CD4-positive, alpha-beta T cell treated with Interleukin-4 for 1 hour (primary cell): Measurements from ENCODE around the gene CMTM2.

Source experiments
- DNase-seq, 2 donors: peaks; one replicate each; pipeline ENCODE4 v3.0.0-alpha.2; 2020 to 2022

CMTM2 gene, protein sequence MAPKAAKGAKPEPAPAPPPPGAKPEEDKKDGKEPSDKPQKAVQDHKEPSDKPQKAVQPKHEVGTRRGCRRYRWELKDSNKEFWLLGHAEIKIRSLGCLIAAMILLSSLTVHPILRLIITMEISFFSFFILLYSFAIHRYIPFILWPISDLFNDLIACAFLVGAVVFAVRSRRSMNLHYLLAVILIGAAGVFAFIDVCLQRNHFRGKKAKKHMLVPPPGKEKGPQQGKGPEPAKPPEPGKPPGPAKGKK

DNA sequence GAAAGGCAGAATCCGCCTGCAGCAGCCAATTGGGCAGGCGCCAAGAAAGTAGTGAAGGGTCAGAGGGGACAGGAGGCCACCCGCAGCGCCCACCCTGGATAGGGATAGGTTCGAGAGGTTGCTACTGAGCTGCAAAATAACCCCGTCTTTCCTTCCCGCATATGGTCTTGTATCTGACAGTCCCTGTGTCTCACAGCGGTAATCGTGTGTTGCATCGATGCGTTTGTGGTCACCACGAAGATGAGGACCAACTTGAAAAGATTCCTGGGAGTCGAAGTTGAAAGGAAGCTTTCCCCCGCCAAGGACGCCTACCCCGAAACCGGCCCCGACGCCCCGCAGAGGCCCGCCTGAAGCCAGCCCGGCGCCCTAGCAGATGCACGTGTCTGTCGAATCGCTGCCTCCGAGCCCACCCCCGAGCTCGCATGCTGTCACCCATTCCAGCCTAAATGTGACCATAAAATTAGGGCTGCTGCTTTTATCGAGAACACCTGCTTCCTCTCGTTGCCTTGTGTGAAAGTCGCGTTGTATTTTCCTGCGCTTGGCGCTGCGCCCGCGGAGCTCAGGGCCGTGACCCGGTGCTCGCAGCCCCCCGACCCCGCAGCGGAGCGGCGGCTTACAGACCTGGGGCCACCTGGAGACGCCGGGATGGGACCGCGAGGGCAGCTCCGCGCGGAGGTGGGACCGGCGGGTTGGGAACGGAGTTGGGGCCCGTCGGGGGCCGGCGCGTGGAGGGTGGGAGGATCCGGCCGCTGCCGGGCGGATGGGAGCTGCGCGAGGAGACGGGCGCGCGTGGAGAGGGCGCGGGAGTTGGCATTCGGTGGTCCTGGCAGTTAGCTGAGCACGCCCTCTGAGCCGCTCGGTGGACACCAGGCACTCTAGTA is at the start of gene CMTM2:
CMTM2 (plus strand) TSS at position 813 of the 881 bp plus-strand sequence. CDS start 145 bp downstream, outside the sequence.
- DNase-seq, result no peak

DNA sequence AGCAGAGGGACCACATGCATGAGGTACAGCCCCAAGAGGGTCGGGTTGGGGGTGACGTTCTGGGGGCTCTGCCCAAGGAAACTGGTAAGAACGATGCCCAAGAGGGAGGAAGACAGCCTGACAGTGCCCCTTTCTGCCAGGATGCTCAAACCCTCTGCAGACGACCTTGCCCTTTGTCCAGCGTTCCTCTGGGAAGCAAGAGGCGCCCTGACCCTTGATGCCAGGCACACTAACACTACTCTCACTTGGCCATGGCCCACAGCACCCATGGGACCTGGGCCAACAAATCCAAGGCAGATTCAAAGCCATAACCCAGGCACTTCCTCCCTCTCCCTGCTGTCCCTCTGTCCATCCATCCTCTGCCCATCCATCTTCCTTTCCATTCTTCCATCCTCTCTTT is 49.8 kb upstream of the CMTM2 start:
- DNase-seq, result no peak

DNA sequence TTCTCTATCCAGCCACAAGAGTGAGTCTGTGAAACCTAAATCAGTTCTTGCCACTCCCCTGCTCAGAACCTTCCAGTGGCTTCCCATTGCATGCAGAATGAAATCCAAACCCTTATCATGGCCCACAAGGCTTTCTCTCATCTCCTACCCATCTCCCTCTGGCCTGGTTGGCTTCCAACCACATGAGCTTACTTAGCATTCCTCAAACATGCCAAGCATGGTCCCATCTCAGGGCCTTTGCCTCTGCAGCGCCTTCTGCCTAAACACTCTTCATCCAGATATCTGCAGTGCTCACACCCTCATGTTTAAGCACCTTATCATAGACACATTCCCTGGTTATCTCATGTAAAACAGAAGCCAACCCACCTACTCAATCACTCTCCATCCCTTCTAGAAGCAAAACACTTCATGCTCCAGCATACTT is 44.9 kb upstream of the CMTM2 start:
- no peak for DNase-seq

DNA sequence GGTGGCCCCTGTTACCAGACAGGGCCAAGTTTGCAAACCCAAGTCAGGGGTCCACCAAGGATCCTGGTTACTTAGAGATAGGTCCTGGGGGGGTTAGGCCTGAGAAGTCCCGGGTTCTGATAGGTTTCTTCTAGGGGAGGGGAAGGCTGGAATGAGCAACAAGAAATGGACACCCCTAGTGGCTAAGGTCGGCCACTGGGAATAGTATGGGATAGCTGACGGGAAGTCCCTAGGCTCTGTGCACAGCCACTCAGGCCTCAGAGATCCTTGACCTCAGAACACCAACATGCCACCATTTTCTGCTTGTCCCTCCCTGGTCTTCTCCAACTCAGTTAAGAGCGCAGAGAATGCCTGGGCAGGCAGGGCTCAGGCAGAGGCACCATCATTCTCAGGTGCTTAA is 42.7 kb upstream of the CMTM2 start:
- no peak for DNase-seq

DNA sequence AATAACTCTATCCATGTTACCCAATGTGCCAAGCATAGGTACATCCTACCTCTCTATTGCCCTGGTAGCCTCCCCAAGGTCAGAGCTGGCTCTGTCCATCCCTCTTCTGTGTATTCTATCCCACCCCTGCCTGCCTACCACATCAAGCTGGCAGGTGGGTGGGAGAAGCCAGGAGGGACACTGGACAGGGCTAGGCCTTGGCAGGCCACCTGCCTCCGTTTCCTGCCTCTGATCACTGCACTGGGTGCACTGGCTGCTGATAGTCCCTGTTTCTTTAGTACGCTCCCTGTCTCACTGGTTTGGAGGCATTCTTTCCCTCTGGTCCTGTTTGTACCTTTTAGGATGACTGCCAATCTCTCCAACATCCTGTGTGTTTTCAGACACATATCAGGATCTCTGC is 42.0 kb upstream of the CMTM2 start:
- DNase-seq, result no peak

DNA sequence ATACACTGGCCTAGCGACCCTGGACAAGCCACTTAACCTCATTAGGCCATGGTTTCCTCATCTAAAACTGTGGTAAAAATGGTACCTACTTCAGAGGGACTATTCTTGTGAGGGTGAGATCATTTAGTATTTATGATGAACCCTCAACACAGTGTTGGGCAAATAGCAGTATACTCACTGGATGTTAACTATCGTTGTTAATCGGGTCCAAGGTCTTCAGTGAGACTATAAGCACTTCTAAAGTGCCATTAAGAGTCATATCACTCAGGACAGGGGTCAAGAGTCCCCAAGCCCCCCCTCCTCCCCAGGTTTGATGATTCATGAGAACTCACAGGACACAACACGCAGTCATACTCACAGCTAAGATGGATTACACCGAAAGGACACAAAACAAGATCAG is 40.4 kb upstream of the CMTM2 start:
- DNase-seq, result no peak

DNA sequence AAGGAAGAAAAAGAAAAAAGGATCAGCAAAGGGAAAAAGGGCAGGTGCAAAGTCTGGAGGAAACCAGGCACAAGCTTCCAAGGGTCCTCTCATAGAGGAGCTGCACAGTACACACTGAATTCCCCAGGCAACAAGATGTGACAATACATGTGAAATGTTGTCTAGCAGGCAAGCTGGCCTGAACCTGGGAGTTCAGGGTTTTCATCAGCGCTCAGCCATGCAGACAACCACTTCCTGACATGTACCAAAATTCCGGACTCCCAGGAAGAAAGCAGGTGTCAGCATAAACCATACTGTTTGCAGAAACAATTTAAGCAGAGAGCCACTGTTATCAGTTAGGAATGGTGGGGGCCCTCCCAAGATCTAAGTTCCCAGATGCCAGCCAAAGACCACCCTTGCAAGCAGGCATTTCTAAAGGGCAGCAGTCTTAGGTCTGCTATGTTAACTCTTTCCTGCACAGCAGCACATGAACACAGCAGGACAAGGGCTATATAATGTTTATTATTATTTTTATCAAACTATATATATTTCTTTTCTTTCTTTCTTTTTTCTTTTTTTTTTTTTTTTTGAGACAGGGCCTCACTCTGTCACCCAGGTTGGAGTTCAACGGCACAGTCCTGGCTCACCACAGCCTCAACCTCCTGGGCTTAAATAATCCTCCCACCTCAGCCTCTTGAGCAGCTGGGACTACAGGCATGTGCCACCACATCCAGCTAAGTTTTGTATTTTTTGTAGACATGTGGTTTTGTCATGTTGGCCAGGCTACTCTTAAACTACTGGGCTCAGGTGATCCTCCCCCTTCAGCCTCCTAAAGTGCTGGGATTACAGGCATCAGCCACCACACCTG is 39.4 kb upstream of the CMTM2 start:
- DNase-seq, result peak in 1 of 2 donors; percentile 29

DNA sequence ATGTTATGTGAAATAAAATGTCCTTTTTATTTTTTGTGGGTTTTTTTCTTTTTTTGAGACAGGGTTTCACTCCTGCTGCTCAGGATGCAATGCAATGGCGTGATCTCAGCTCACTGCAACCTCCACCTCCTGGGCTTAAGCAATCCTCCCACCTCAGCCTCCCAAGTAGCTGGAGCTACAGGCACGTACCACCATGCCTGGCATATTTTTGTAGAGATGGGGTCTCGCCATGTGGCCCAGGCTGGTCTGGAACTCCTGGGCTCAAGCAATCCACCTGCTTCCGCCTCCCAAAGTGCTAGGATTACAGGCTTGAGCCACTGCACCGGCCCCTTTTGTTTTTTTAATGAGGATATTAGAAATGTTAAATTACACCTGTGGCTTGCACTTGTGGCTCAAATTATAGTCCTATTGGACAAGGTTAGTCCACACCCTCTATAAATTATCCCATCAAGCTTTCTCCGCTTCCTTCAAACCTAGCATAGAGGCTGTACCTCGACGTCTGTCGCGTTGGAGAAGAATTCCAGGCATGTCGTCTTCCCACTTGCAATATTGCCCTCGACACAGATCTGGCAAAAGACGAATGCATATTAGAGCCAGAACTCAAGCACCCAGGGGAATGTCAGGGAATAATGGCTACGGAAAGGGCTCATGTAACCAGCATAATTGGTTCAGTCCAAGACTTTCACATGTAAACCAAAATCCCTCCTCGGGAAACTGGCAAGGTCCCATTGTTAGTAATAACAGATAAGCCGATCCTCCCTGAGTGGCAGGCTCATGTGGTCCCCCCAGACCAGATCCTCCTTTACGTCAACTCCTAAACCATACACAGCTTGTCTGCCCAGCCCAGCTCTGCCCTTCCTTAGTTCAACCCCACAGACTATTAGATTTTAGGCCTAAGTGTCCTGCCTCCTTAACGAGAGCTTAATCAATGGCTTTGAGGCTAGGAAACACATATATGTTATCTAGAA is 37.6 kb upstream of the CMTM2 start:
- DNase-seq, result no peak

DNA sequence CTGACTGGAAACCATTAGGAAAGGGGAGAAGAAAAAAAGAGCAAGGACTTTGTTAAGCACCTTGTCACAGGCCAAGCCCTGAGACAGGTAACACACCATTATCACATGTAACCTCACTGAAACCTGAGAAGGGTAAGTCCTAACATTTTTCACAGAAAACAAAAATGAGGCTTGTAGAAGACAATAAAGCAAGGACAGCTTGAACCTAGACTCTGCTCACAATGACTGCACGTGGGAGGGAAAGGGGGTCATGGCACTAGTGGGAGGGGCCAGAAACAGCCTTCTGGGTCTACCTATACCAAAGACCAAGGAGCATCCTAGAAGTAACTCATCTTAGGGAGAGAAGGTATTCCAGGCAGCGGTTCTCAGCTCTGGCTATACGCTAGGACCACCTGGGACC is 36.9 kb upstream of the CMTM2 start:
- DNase-seq, result no peak

DNA sequence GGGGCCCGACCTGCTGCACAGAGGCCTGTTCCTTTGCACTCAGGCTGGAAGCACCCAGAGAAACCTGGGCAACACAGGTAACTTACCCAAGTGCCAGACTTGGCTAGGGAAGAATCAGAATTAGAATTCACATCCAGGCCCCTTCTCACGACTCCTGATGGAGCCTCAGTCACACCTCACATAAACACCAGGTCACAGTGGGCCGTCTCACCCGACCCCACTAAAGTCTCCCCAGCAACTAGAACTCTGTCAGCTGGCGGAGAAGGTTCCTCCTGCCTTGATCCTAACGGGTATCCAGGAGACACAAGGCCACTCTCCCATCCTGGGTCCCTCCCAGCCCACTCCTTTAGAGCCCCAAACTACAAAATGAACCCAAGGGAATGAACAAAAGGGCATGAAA is 35.7 kb upstream of the CMTM2 start:
- DNase-seq, result no peak

DNA sequence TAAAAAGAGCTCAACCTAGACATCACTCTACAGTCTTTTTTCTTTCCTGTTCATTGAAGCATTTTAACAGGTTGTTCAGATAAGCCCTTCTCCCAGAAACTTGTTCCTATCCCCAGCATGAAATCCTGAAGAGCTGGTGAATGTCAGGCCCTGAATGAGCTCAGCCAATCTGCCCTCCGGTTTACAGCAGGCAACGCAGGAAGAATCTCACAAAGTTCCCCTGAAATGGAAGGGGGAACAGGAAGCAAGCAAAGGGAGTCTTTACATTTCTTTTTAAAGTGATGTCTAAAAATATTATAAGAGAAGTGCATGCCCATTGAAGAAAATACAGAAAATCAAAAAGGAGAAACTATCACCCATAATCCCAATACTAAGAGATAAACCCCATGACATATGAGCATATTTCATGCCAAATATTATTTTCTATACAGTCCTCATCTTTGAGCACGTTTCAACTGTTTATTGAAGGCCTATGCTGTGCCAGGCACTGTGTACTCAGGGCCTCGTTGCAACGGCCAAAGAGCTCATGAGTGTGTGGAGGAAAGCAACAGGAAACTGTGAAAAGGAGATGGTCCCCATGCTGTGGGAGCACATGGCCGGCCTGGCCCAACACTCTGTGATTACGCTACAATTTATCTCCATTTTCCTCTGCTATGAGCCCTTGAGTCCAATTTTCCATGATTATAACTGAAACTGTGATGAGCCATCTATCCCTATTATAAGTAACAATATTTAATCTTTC is 35.1 kb upstream of the CMTM2 start:
- DNase-seq, result no peak

DNA sequence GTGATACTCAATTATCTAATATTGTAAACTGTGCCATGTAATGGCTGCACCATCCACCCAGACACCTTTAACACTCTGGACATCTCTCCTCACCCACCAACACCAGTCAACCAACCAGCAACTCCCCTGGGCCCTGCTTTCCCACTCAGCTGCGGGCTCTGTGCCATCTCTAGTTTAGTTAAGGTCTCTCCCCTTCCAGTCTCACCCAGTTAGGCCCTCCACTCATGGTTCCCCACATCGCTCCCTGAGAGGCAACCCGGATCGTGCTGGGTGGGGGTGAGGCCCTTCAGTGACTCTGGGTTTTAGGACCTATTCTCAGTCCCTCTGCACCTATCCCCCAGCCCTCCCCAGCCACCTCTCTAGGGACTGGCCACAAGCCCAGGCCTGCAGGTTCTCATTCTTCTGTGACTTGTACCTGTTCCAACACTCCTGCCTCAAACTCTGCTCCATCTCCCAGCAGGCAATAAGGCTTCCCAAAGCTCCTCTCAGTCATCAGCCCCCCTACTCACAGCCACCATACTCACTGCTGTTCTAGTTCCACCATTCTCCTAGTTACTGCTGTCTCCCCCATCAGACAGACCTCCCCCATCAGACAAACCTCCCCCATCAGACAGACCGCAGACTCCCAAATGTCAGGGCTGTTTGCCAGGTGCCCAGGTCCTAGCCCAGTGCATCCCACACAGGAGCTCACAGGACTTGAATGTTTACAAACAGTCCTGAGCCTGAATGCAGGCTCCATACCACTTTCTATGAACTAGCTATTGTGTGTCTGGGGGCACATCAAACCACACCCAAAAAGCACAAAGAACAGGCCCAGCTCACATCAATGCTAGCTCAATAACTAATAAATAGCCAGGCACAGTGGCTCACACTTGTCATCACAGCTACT is 31.9 kb upstream of the CMTM2 start:
- no peak for DNase-seq

DNA sequence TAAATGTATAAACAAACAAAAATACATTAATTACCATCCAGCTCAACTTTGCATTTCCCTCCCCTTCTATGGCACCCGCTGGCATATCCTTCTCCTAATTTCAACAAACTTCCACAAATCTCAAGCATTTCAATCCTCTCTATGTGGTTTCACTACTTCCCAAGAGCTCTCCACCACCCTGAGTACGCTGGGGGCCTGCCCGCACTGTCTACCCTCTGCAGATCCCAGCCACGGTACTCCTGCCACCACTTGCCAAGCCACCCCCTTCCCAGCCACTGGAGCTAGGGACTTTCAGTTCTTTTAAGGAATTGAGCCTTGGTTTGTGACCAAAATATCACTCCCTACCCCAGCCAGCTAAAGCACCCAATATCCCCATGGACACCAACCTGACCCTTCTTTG is 31.2 kb upstream of the CMTM2 start:
- DNase-seq, result no peak

DNA sequence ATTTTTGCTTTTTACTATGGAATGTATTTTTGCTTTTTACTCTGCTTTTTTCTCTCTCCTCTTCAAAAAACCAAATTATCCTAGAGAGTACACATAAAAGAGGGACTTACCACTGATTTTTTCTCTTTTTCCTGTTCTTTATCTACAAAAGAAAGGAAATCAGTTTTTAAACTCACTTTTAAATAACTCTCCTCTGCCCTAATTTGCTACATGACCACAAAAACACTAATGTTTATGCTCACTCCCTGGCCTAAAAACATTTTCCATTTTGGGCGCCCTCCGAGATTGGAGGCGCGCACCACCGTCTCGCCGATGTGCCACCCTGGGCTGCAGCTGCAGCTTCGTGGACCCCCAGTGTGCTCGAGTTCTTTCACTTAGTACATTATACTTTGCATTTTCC is 30.4 kb upstream of the CMTM2 start:
- no peak for DNase-seq

DNA sequence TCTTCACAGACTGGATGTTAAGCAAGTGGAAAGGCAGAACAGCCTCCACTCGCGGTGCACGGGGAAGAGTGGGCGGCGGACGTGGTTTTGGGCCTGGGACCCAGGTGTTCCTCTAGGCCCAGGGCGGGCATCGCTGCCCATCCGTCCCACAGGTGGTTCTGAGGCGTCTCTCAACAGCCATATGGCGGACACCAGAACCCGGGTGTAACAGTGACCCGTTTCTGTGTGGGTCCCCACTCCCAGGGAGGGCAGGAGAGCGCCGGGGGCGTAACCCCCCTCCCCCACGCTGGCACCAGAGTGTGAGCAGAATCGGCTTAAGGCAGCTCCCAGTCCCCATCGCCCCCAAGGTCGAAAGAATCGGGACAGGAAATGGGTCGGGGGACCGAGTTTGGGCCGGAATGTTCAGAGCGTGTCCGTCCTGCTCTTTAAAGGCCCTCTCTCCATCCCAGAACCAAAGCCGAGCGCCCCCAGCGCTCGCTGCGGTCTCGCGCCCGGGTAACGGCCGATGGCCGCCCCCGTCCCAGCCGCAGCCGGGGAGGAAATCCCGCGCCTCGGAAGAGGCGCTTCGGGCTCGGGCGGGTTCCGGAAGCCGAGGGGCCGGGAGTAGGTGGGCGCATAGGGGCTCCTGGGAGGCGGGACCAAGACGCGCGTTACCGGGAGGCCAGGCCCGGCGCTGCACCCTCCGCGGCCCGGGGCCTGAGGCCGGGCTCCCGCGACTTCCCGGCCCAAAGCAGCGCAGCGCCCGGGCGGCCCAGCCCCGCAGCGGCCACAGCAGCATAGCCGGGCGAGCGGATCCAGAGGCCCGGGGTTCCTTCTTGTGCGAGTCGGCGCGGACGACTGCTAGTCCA is 29.8 kb upstream of the CMTM2 start, which contains the start of gene TK2:
TK2 (minus strand) TSS at position 839 of the 848 bp plus-strand sequence; CDS start at position 778, 61 bp downstream.
- peak; percentile 40 to 50 for DNase-seq

DNA sequence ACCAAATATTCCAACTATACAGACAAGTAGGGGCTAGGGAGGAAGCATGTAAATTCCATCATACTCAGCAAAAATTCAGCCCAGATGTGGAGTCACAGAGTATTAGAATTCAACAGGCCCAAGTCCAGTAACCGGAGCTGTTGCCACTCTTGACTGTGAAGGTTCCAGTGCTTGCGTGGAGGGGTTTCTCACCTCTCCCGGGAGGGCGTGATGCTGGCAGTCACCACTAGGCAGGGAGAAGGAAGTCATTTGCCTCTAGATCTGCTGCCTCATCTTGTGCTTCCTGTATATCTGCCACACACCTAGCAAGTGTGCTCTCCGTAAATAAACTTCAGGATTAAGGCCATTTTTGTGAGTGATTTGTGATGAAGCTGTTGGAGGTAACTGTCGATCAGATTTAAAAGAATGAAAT is 27.9 kb upstream of the CMTM2 start:
- peak; percentile 69 to 71 for DNase-seq

DNA sequence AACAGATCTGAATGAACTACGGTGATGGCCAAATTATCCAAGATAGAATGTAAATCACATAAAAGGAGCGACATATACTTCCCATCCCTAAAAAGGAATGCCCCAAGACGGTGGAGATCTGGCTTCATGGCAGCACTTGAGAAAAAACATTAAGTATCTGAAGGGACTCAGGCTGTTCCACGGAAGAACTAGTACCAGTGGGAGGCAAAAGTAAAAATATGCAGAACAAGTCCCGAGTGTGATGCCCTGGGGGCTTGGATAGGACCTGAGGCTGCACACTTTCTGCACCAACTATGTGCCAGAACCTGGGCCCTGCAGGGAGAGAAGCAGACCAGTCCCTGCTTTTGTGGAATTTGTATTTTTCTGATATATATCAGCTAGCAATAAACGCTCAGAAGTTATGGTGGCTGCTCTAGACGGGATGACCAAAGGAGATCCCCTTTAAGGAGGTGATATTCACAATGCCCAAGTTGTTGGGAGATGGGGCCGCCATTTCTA is 27.4 kb upstream of the CMTM2 start:
- DNase-seq, result no peak

DNA sequence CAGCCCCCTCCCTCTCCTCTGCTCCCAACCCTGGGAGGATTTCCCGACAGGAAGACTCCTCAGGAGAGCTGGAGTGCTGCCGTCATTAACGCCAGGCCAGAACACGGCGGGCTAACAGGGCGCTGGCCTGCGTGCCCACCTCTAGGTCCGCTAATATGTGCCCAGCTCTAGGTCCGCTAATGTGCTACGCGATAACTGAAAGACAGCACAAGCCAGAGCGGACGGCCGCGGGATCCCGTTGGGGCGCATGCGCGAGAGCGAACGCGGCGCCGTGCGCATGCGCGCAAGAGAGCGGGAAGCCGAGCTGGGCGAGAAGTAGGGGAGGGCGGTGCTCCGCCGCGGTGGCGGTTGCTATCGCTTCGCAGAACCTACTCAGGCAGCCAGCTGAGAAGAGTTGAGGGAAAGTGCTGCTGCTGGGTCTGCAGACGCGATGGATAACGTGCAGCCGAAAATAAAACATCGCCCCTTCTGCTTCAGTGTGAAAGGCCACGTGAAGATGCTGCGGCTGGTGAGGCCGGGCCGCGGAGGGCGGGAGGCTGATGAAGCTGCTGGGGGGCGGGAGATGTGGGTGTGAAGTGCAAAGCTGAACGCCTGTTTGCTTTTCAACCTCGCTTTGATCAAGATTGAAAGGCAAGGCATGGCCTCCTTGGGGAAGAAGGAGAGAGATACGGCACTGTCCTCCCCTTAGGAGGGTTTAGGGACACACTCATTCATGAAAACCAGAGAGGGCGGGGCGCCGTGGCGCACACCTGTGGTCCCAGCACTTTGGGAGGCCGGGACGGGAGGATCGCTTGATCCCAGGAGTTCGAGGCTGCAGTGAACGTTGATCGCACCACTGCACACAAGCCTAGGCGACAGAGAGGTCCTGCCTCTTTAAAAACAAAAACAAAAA is 26.7 kb upstream of the CMTM2 start, which contains the start of gene CKLF:
CKLF (plus strand) TSS at position 291 of the 892 bp plus-strand sequence; CDS start at position 431, 140 bp downstream.
- peak; percentile 93 to 94 for DNase-seq
